Putamen (tissue), 1 donor: ENCODE data around the gene FATE1.

Experiments used
- DNase-seq: peaks from one replicate; pipeline ENCODE4 v3.0.0-alpha.2; 2016; ENCODE audit warnings: low spot score

FATE1 gene

GRCh38 chrX:151704041-151704663, 11.7 kb upstream of the FATE1 start:
- no peak for DNase-seq

- DNase-seq, result no peak
Observed at GRCh38 chrX:151708821-151709220, 7.0 kb upstream of the FATE1 start.

- no peak for DNase-seq
Observed at GRCh38 chrX:151710457-151710856, 5.4 kb upstream of the FATE1 start.

- no peak for DNase-seq
Observed at GRCh38 chrX:151711154-151711553, 4.7 kb upstream of the FATE1 start.

- DNase-seq, result no peak
Observed at GRCh38 chrX:151711787-151712186, 4.0 kb upstream of the FATE1 start.

- DNase-seq, result no peak
Observed at GRCh38 chrX:151712253-151712652, 3.6 kb upstream of the FATE1 start.

- DNase-seq, result no peak
Observed at GRCh38 chrX:151713849-151714248, 2.0 kb upstream of the FATE1 start.

GRCh38 chrX:151714362-151714761, 1.5 kb upstream of the FATE1 start:
- DNase-seq, result no peak

GRCh38 chrX:151722241-151722846, 6.5 kb downstream of the FATE1 start:
- DNase-seq, result no peak

- no peak for DNase-seq
Observed at GRCh38 chrX:151723156-151723760, 7.4 kb downstream of the FATE1 start.

- no peak for DNase-seq
Observed at GRCh38 chrX:151724563-151725337, 8.9 kb downstream of the FATE1 start.

GRCh38 chrX:151725338-151725614, 9.4 kb downstream of the FATE1 start:
- no peak for DNase-seq

GRCh38 chrX:151726751-151727150, 10.9 kb downstream of the FATE1 start:
- DNase-seq, result no peak

GRCh38 chrX:151727346-151727745, 11.5 kb downstream of the FATE1 start:
- no peak for DNase-seq

- DNase-seq, result no peak
Observed at GRCh38 chrX:151729056-151729725, 13.4 kb downstream of the FATE1 start.

- no peak for DNase-seq
Observed at GRCh38 chrX:151734446-151734845, 18.6 kb downstream of the FATE1 start, which contains the start of gene CNGA2. CNGA2 (plus strand) TSS chrX:151734746; CDS start chrX:151738484, 3,738 bp downstream.

- DNase-seq, result no peak
Observed at GRCh38 chrX:151735219-151735618, 19.4 kb downstream of the FATE1 start.

- DNase-seq, result no peak
Observed at GRCh38 chrX:151736685-151737084, 20.9 kb downstream of the FATE1 start.

- DNase-seq, result no peak
Observed at GRCh38 chrX:151737494-151737893, 21.7 kb downstream of the FATE1 start.

GRCh38 chrX:151738751-151739150, 22.9 kb downstream of the FATE1 start:
- DNase-seq, result no peak

GRCh38 chrX:151741606-151742005, 25.8 kb downstream of the FATE1 start:
- DNase-seq, result no peak

GRCh38 chrX:151742311-151742710, 26.5 kb downstream of the FATE1 start:
- DNase-seq, result no peak
